H1 (cell line): ENCODE data around the gene DPEP1.

ENCODE experiments used
- CHD2 ChIP-seq: IDR thresholded peaks from 2 replicates; pipeline ENCODE4 v1.6.1; 2012; ENCODE audit warnings: low read length, improper control_type of control experiment
- CTCF ChIP-seq, 3 experiments: IDR thresholded peaks; 1 replicate in 2 of 3; 2 replicates in 1 of 3; pipeline versions ENCODE4 v1.5.1 to v1.6.1; 2011; ENCODE audit warnings: low read length in 3 of 3, mild to moderate bottlenecking in 3 of 3, inconsistent platforms in 2 of 3, low read depth in 1 of 3, moderate library complexity in 1 of 3; ENCODE audit not compliant: insufficient read depth in 1 of 3; ENCODE audit errors: control extremely low read depth in 1 of 3
- EZH2 ChIP-seq: fragments of 200-600 bp; sonication (generic); IDR thresholded peaks from 2 replicates; pipeline ENCODE4 v1.7.1; 2012; ENCODE audit warnings: low read depth, mild to moderate bottlenecking, moderate library complexity, low read length, inconsistent platforms; ENCODE audit not compliant: severe bottlenecking
- GABPA ChIP-seq: IDR thresholded peaks from 2 replicates; pipeline ENCODE4 v1.6.1; 2011; ENCODE audit warnings: mild to moderate bottlenecking, low read length, moderate library complexity, borderline replicate concordance; ENCODE audit not compliant: insufficient read depth
- KDM4A ChIP-seq: IDR thresholded peaks from one replicate; pipeline ENCODE4 v1.7.1; 2012; ENCODE audit warnings: low read depth, mild to moderate bottlenecking, moderate library complexity, low read length, inconsistent platforms; ENCODE audit not compliant: severe bottlenecking
- POLR2A ChIP-seq, 2 experiments: IDR thresholded peaks; 1 replicate in 1 of 2; 2 replicates in 1 of 2; pipeline ENCODE4 v1.6.1; 2011; ENCODE audit warnings: low read depth in 2 of 2, low read length in 2 of 2, mild to moderate bottlenecking in 2 of 2; ENCODE audit errors: control extremely low read depth in 1 of 2
- TEAD4 ChIP-seq: IDR thresholded peaks from 2 replicates; pipeline ENCODE4 v1.6.1; 2012; ENCODE audit warnings: low read depth, low read length, inconsistent platforms, mixed read lengths
- YY1 ChIP-seq: IDR thresholded peaks from 2 replicates; pipeline ENCODE4 v1.6.1; 2011; ENCODE audit warnings: low read depth, mild to moderate bottlenecking, low read length
- TF ChIP-seq, protein P1 (sequence below): IDR thresholded peaks from 2 replicates; pipeline ENCODE4 v1.6.1; 2011; ENCODE audit warnings: low read length, improper control_type of control experiment

- TF ChIP-seq POLR2A (IDR thresholded peaks at IDR 0.05; ENCODE audit: control extremely low read depth in 1 of 2, low read depth in 2 of 2, low read length in 2 of 2) (no peak), EZH2 (no peak), TEAD4 (no peak), CHD2 (no peak), CTCF (IDR thresholded peaks at IDR 0.05; ENCODE audit: control extremely low read depth in 1 of 3, insufficient read depth in 1 of 3, low read depth in 1 of 3, low read length in 3 of 3) (no peak), GABPA (no peak), YY1 (no peak), KDM4A (no peak)
- TF ChIP-seq, protein P1, sequence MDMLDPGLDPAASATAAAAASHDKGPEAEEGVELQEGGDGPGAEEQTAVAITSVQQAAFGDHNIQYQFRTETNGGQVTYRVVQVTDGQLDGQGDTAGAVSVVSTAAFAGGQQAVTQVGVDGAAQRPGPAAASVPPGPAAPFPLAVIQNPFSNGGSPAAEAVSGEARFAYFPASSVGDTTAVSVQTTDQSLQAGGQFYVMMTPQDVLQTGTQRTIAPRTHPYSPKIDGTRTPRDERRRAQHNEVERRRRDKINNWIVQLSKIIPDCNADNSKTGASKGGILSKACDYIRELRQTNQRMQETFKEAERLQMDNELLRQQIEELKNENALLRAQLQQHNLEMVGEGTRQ, result no peak
Measured at GRCh38 chr16:89583197-89583894, 30.1 kb upstream of the DPEP1 start.
